ENCODE results near the gene SLC7A6.
"Not testable (repeated sequence)": the region's sequence is repeated elsewhere in the genome, so short reads cannot be mapped to it uniquely, and the experiment has no call there.

Gene SLC7A6

GRCh38 chr16:68284847-68285246 is 20.5 kb downstream of the SLC7A6 start:
- no peak for DNase-seq

GRCh38 chr16:68285683-68286082 is 21.4 kb downstream of the SLC7A6 start:
- DNase-seq = no peak

GRCh38 chr16:68286153-68287074 is 22.1 kb downstream of the SLC7A6 start:
- DNase-seq = no peak

GRCh38 chr16:68287276-68288251 is 23.2 kb downstream of the SLC7A6 start:
- DNase-seq = no peak

GRCh38 chr16:68288252-68288650 is 23.9 kb downstream of the SLC7A6 start:
- no peak for DNase-seq

GRCh38 chr16:68288796-68289195 is 24.5 kb downstream of the SLC7A6 start:
- not testable (repeated sequence) for DNase-seq

GRCh38 chr16:68289202-68289601 is 24.9 kb downstream of the SLC7A6 start:
- no peak for DNase-seq

GRCh38 chr16:68289621-68290329 is 25.4 kb downstream of the SLC7A6 start:
- DNase-seq = no peak

GRCh38 chr16:68290450-68290849 is 26.1 kb downstream of the SLC7A6 start:
- no peak for DNase-seq

GRCh38 chr16:68291227-68291626 is 26.9 kb downstream of the SLC7A6 start:
- DNase-seq = no peak

- DNase-seq = no peak
These were observed 28.1 kb downstream of the SLC7A6 start for GRCh38 chr16:68292425-68292824.

- no peak for DNase-seq
These were observed 32.0 kb downstream of the SLC7A6 start for GRCh38 chr16:68296291-68296690.

- no peak for DNase-seq
These were observed 32.4 kb downstream of the SLC7A6 start for GRCh38 chr16:68296693-68297092.

GRCh38 chr16:68297908-68298307 is 33.6 kb downstream of the SLC7A6 start:
- no peak for DNase-seq

- no peak for DNase-seq
These were observed 34.0 kb downstream of the SLC7A6 start for GRCh38 chr16:68298312-68298711.

GRCh38 chr16:68298907-68299561 is 34.7 kb downstream of the SLC7A6 start:
- DNase-seq = no peak

GRCh38 chr16:68299571-68300453 is 35.5 kb downstream of the SLC7A6 start:
- no peak for DNase-seq

- no peak for DNase-seq
These were observed 36.6 kb downstream of the SLC7A6 start for GRCh38 chr16:68300734-68301459.

- DNase-seq = no peak
These were observed 42.3 kb downstream of the SLC7A6 start for GRCh38 chr16:68306633-68307032.

GRCh38 chr16:68309799-68310198 is 45.5 kb downstream of the SLC7A6 start:
- no peak for DNase-seq

GRCh38 chr16:68310437-68310773 is 46.1 kb downstream of the SLC7A6 start:
- no peak for DNase-seq
